Coronary artery (tissue), 2 donors: ENCODE results near the gene LEP.

Experiments
- DNase-seq: peaks from one replicate; pipeline ENCODE4 v3.0.0-alpha.2; 2017; ENCODE audit warnings: low spot score
- H3K27ac ChIP-seq, 2 donors: fragments of 200-600 bp; sonication (generic); one replicate each; pipeline ENCODE4 v1.5.1; 2016 to 2019
- H3K4me3 ChIP-seq: fragments of 200-600 bp; sonication (generic); 2 replicates; pipeline ENCODE4 v1.5.1; 2016; ENCODE audit warnings: mild to moderate bottlenecking, moderate library complexity
- TF ChIP-seq, protein P1 (sequence below): fragments of 200-600 bp; sonication (generic); IDR thresholded peaks from one replicate; pipeline ENCODE4 v1.5.1; 2019; ENCODE audit warnings: antibody characterized with exemption

Gene LEP

DNA sequence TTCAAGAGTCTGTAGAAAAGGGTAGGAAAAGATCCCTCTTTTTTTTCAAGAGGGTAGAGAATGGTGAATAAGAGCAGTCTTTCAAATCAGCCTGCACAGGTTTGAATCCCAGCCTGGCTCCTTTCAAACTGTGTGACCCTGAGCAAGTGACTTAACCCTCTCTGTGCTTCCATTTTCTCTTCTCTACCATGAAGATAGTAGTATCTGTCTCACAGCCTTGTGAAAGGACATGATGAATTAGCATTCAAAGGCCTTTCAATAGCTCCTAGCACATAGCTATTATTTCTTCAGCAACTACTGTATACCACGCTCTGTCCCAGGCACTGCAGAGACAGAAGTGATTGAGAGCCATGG, 25.4 kb downstream of the LEP start:
- TF ChIP-seq, protein P1, sequence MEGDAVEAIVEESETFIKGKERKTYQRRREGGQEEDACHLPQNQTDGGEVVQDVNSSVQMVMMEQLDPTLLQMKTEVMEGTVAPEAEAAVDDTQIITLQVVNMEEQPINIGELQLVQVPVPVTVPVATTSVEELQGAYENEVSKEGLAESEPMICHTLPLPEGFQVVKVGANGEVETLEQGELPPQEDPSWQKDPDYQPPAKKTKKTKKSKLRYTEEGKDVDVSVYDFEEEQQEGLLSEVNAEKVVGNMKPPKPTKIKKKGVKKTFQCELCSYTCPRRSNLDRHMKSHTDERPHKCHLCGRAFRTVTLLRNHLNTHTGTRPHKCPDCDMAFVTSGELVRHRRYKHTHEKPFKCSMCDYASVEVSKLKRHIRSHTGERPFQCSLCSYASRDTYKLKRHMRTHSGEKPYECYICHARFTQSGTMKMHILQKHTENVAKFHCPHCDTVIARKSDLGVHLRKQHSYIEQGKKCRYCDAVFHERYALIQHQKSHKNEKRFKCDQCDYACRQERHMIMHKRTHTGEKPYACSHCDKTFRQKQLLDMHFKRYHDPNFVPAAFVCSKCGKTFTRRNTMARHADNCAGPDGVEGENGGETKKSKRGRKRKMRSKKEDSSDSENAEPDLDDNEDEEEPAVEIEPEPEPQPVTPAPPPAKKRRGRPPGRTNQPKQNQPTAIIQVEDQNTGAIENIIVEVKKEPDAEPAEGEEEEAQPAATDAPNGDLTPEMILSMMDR, result no peak
- peak overlapping the region; percentile 61 for H3K4me3 ChIP-seq
- DNase-seq, result no peak
- no peak overlapping the region for H3K27ac ChIP-seq

DNA sequence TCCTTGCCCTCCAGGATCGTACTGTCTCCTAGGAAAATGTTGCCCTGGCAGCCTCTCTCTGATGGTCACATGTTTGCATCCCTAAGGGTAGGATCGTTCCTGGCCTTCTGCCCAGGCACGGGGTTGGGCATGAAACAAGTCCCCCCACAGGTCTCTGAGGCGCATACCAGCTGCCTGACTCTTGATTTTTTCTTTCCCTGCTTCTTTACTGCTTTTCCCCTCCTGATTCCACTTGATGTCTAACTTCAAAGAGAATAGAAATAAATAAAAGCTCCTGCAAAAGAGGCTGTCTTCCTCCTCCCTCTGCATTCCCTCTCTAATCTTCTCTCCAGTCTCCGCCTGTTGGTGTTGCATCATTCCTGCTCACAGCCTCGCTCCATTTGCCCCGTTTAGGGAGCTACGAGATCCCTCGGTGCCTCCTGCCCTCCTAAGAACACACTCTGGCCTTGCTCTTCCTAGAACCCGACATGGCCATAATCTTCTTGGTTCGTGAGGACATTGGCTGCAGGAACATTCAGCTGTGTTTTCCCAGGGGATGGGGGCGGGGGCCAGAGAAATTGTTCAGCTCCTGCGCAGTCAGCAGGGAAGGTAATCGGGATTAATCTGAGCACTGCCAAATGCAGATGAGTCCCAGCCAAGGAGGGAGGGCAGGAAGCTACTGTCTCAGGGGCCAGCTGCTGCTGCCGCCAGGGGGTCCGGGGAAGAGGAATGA, 26.0 kb downstream of the LEP start:
- H3K27ac ChIP-seq, result peak overlapping the region in 1 of 2 donors; percentile 14

GRCh38 chr7:128267595-128267924, 26.5 kb downstream of the LEP start:
- H3K4me3 ChIP-seq, result peak overlapping the region; percentile 61
- no peak for DNase-seq
- H3K27ac ChIP-seq, result peak overlapping the region in 1 of 2 donors; percentile 14
- TF ChIP-seq, protein P1, result no peak

More for the DNA sequence above, 26.0 kb downstream of the LEP start:
- DNase-seq, result no peak
- H3K4me3 ChIP-seq, result peak overlapping the region; percentile 61
- TF ChIP-seq, protein P1, result no peak

DNA sequence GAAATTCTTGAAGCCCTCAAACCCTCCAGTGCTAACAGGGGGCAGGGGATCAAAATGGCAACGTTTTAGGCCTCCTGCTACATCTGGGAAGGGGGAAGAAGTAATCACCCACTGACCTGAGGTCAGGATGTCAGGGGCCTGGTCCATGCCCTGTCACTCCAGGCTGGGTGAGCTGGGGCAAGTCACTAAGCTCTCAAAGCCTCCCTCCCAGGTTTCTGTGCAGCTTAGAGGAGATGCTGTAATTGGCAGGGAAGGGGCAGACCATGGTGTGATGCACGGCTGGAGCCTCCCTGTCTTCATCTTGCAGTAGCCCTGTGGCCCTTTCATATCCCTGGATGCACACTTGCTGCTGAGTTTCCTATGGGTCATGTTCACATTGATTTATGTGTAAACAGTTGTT, 27.2 kb downstream of the LEP start:
- no peak overlapping the region for H3K27ac ChIP-seq
- TF ChIP-seq, protein P1, result no peak

GRCh38 chr7:128270826-128271272, 29.8 kb downstream of the LEP start:
- Histone ChIP-seq H3K27ac (no peak overlapping the region), H3K4me3 (peak overlapping the region; percentile 71)
- peak; percentile 68 for DNase-seq
- TF ChIP-seq, protein P1, result no peak

More for the DNA sequence above, 27.2 kb downstream of the LEP start:
- DNase-seq, result peak; percentile 36
- H3K4me3 ChIP-seq, result no peak overlapping the region

GRCh38 chr7:128271471-128271941, 30.4 kb downstream of the LEP start:
- H3K4me3 ChIP-seq, result peak overlapping the region; percentile 71

More at GRCh38 chr7:128271471-128271941, 30.4 kb downstream of the LEP start:
- TF ChIP-seq, protein P1, result no peak
- no peak overlapping the region for H3K27ac ChIP-seq
- peak; percentile 62 for DNase-seq
